ENCODE data around the gene EPHB1. TPM values are rescaled to one million over a fixed set of nuclear protein-coding genes. Genes with fewer than 3 reads are reported as not detected.

Gene EPHB1
- total RNA-seq, 2 donors from 2014 or later, result 1.9 to 3.2 TPM

DNA sequence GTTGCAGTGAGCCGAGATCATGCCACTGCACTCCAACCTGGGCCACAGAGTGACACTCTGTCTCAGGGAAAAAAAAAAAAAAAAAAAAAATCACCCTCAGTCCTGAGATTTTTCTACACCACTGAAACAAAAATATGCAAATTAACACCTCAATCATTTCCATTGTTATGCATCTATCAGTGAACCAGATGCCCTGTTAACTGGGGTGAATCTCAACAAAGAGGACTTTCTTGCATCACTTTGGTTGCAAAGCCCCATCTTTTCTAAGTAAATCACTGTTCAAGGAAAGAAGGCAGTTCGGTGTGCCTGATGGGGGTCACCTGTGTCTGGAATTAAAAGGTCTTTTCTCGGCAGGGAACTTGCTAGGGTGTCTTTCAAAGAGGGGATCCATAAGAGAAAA lies 421.6 kb downstream of the EPHB1 start:
- DNase-seq (ENCODE audit: low spot score), result no peak
- H3K4me1 ChIP-seq, result no peaks in the 10 kb centered on the region
- no peak overlapping the region for H3K4me3 ChIP-seq
- no peaks in the 10 kb centered on the region for H3K27me3 ChIP-seq
- H3K36me3 ChIP-seq, result no peaks in the 10 kb centered on the region
- TF ChIP-seq, protein P1, sequence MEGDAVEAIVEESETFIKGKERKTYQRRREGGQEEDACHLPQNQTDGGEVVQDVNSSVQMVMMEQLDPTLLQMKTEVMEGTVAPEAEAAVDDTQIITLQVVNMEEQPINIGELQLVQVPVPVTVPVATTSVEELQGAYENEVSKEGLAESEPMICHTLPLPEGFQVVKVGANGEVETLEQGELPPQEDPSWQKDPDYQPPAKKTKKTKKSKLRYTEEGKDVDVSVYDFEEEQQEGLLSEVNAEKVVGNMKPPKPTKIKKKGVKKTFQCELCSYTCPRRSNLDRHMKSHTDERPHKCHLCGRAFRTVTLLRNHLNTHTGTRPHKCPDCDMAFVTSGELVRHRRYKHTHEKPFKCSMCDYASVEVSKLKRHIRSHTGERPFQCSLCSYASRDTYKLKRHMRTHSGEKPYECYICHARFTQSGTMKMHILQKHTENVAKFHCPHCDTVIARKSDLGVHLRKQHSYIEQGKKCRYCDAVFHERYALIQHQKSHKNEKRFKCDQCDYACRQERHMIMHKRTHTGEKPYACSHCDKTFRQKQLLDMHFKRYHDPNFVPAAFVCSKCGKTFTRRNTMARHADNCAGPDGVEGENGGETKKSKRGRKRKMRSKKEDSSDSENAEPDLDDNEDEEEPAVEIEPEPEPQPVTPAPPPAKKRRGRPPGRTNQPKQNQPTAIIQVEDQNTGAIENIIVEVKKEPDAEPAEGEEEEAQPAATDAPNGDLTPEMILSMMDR (IDR thresholded peaks at IDR 0.05), result no peak
- no peak overlapping the region for H3K27ac ChIP-seq
- H3K9me3 ChIP-seq, result no peaks in the 10 kb centered on the region

DNA sequence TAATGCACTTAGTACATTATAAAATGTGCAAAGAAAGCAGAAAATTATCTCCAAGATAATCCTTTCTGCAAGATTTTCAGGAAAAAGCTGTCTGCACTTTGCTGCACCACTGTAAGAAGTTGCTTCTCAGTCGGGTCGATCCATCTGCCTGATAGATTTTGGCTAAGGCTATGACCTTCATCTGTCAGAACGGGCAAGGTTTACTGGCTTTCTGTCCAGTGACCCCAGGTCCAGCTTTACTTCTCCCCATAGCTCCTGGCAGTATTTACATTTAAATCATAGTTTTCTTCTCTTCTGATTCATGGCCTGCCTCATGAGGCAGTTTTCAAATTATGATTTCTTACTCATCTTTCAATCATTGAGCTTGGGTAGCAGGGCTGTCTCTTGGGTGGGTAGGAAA lies 422.7 kb downstream of the EPHB1 start:
- no peaks in the 10 kb centered on the region for H3K36me3 ChIP-seq
- no peak overlapping the region for H3K4me3 ChIP-seq
- H3K4me1 ChIP-seq, result no peaks in the 10 kb centered on the region
- TF ChIP-seq, protein P1 (IDR thresholded peaks at IDR 0.05), result no peak
- no peaks in the 10 kb centered on the region for H3K9me3 ChIP-seq
- H3K27me3 ChIP-seq, result no peaks in the 10 kb centered on the region
- no peak for DNase-seq (ENCODE audit: low spot score)
- no peak overlapping the region for H3K27ac ChIP-seq

DNA sequence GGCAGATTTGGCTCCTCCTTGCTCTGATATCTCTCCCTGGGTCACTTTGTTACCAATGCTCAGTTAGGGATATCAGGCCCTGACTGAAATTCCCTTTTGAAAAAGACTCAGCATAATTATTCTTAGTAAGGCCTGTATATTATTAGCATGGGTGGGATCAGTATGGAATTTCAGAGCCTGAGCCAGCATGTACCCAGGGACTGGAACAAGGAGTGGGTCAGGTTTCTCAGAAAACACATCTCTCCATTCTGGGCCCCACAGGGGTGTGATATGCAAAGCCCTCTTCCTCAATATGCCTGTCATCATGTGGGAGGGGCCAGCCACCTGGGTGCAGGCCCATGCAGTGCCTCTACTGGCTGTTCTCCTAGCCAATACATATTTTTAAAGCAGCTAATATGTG lies 423.2 kb downstream of the EPHB1 start:
- H3K9me3 ChIP-seq, result no peaks in the 10 kb centered on the region
- no peak overlapping the region for H3K27ac ChIP-seq
- no peak overlapping the region for H3K4me3 ChIP-seq
- H3K4me1 ChIP-seq, result no peaks in the 10 kb centered on the region
- TF ChIP-seq, protein P1 (IDR thresholded peaks at IDR 0.05), result no peak
- H3K36me3 ChIP-seq, result no peaks in the 10 kb centered on the region
- DNase-seq (ENCODE audit: low spot score), result no peak
- no peaks in the 10 kb centered on the region for H3K27me3 ChIP-seq

DNA sequence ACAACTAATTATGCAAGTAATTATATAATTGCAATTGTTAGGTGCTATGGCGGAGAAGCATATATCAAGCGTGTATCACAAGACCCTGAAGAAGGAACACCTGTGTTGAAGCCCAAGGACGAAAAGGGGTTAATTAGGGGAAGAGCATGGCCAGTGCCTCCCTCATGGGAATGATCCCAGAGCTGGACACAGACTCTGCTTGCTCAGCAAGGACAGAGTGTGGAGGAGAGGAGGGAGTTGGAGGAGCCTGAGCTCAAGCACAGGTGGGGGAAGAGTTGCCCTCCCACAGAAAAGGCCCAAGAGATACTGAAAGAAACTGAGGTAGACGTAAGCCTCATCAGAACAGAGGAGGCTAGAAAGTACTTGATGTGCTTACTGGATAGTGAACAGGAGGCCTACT lies 423.7 kb downstream of the EPHB1 start:
- no peaks in the 10 kb centered on the region for H3K4me1 ChIP-seq
- no peak overlapping the region for H3K4me3 ChIP-seq
- no peaks in the 10 kb centered on the region for H3K36me3 ChIP-seq
- H3K27me3 ChIP-seq, result no peaks in the 10 kb centered on the region
- no peak overlapping the region for H3K27ac ChIP-seq
- no peaks in the 10 kb centered on the region for H3K9me3 ChIP-seq
- TF ChIP-seq, protein P1 (IDR thresholded peaks at IDR 0.05), result no peak
- no peak for DNase-seq (ENCODE audit: low spot score)

DNA sequence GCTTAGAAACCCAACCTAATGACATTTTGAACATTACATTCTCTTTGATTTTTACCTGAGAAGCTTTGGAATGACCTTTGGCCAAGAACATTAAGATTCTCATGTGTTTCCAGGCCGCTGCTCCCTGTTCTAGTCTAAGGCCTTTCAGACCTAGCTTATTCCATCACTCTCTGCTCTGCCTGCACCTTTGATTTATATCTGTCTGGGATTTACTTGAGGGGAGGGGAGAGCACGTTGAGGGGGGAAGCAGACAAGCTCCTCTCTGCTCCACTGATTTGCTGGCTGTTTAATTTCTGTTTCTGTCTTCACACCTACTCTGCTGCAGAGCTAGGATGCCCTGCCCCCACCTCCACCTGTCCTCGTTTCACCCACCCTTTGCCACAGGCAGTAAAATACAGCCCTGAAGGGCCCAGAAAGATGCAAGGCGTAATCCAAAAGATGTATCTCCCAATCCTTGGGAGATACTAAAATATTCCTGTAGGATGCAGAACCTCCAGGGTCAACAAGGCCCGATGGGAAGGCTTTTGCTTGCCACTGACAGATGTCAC lies 429.8 kb downstream of the EPHB1 start:
- H3K4me1 ChIP-seq, result peaks cover 0 to 12% of the 10 kb centered on the region in 2 donors
- no peaks in the 10 kb centered on the region for H3K9me3 ChIP-seq
- no peak overlapping the region for H3K4me3 ChIP-seq
- no peak overlapping the region for H3K27ac ChIP-seq
- no peaks in the 10 kb centered on the region for H3K36me3 ChIP-seq
- TF ChIP-seq, protein P1 (IDR thresholded peaks at IDR 0.05), result no peak
- H3K27me3 ChIP-seq, result no peaks in the 10 kb centered on the region
- no peak for DNase-seq (ENCODE audit: low spot score)

DNA sequence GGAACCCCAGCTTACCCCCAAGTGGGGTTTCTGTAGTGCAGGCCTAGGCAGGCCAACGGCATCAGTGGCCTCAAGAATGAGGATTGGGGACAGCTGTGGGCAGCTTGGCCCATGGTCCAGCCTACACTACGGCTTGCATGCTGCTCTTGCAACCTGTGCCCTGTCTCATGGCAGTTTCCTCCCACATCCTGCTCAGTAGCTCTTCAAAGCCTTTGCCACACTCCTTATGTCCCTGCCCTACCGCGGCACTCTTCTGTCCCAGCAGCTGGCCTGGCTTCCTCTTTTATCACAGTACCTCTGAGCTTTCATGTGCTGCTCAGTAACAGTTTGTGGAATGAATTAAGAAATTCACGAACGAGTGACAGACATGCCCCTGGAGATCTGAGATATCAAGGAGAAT lies 431.0 kb downstream of the EPHB1 start:
- Histone ChIP-seq H3K27me3 (no peaks in the 10 kb centered on the region), H3K36me3 (no peaks in the 10 kb centered on the region), H3K4me3 (no peak overlapping the region), H3K4me1 (peaks cover 0 to 12% of the 10 kb centered on the region in 2 donors), H3K9me3 (no peaks in the 10 kb centered on the region), H3K27ac (no peak overlapping the region)
- DNase-seq (ENCODE audit: low spot score), result no peak
- TF ChIP-seq, protein P1 (IDR thresholded peaks at IDR 0.05), result no peak

Data from right atrium auricular region (tissue), 2 donors.